GM23338 (cell line): ENCODE results near the gene KIFC1.

Experiments
- CREB1 ChIP-seq: fragments of 250-450 bp; sonication (Bioruptor Pico); IDR thresholded peaks from 2 replicates; pipeline ENCODE4 v1.5.0; 2020; ENCODE audit warnings: low read depth, mild to moderate bottlenecking, moderate library complexity
- EZH2 ChIP-seq: fragments of 200-600 bp; sonication (generic); IDR thresholded peaks from one replicate; pipeline ENCODE4 v1.8.0; 2017; ENCODE audit warnings: antibody characterized with exemption, mild to moderate bottlenecking, low read depth; ENCODE audit not compliant: unreplicated experiment
- EZH2phosphoT487 ChIP-seq: fragments of 200-600 bp; sonication (generic); IDR thresholded peaks from one replicate; pipeline ENCODE4 v1.8.1; 2018; ENCODE audit warnings: antibody characterized with exemption; ENCODE audit not compliant: unreplicated experiment
- JUNB ChIP-seq: IDR thresholded peaks from one replicate; pipeline ENCODE4 v1.6.1; 2016; ENCODE audit warnings: antibody characterized with exemption; ENCODE audit not compliant: unreplicated experiment
- NANOG ChIP-seq: IDR thresholded peaks from 2 replicates; pipeline ENCODE4 v1.6.1; 2016; ENCODE audit warnings: antibody characterized with exemption, borderline replicate concordance
- POLR2AphosphoS5 ChIP-seq: IDR thresholded peaks from 2 replicates; pipeline ENCODE4 v1.6.1; 2016; ENCODE audit warnings: antibody characterized with exemption, low read depth
- TF ChIP-seq, protein P1 (sequence below), 2 experiments: fragments of 200-600 bp in 1 of 2; sonication (generic) in 1 of 2; conservative IDR thresholded peaks; 2 replicates each; pipeline versions ENCODE4 v1.5.1 to v1.6.1; 2016 to 2017; ENCODE audit warnings: antibody characterized with exemption in 2 of 2, low read depth in 2 of 2, mild to moderate bottlenecking in 2 of 2, moderate library complexity in 1 of 2
- TF ChIP-seq, protein P2 (sequence below): fragments of 250-450 bp; sonication (Bioruptor Pico); IDR thresholded peaks from 2 replicates; pipeline ENCODE4 v1.5.0; 2020; ENCODE audit warnings: mild to moderate bottlenecking, moderate library complexity
- TF ChIP-seq, protein P3 (sequence below): IDR thresholded peaks from one replicate; pipeline ENCODE4 v1.6.1; 2018; ENCODE audit warnings: antibody characterized with exemption; ENCODE audit not compliant: unreplicated experiment
- TF ChIP-seq, protein P4 (sequence below): IDR thresholded peaks from 2 replicates; pipeline ENCODE4 v1.6.1; 2016; ENCODE audit warnings: antibody characterized with exemption

DNA sequence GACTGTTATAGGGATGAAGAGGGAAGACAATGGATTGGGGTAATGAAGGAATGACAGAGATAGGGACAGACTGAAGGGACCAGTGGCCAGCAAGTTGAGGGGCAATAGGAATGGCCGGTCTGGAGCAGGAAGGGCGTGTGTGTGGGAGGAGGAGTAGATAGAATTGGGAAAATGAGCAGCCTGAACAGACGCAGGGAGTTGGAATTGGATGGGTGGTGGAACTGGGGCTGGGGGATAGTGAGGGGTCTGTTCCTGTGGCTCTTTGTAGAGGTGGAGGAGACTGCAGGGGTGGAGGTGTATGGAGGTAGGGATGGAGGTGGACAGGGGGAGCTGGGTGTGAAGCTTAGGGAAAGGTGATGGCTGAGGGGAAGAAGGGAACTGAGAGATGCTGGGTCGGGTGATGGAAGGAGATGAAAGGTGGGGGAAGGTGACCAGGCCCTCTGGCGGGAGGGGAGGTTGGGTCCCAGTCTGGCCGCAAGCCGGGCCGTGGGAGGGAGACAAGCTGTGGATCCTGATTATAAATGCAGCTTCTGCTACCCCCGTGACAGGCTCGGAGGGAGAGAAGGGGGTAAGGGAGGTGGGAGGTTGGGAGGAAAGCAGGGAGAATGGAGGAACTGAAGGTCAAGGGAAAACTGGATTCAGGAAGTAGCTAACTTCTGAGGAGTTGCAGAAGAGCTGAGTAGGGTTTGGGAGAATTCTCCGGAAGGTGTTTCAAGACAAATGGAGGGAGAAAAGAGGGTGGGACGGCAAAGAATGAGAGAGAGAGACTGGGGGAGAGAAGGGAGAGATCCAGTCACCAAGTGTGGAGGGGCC lies 33.4 kb downstream of the KIFC1 start:
- TF ChIP-seq EZH2phosphoT487 (no peak), JUNB (no peak), POLR2AphosphoS5 (no peak), EZH2 (no peak), CREB1 (CRISPR knock-in tag) (no peak), NANOG (no peak)
- TF ChIP-seq, protein P1, sequence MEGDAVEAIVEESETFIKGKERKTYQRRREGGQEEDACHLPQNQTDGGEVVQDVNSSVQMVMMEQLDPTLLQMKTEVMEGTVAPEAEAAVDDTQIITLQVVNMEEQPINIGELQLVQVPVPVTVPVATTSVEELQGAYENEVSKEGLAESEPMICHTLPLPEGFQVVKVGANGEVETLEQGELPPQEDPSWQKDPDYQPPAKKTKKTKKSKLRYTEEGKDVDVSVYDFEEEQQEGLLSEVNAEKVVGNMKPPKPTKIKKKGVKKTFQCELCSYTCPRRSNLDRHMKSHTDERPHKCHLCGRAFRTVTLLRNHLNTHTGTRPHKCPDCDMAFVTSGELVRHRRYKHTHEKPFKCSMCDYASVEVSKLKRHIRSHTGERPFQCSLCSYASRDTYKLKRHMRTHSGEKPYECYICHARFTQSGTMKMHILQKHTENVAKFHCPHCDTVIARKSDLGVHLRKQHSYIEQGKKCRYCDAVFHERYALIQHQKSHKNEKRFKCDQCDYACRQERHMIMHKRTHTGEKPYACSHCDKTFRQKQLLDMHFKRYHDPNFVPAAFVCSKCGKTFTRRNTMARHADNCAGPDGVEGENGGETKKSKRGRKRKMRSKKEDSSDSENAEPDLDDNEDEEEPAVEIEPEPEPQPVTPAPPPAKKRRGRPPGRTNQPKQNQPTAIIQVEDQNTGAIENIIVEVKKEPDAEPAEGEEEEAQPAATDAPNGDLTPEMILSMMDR (conservative IDR thresholded peaks at IDR 0.05; ENCODE audit: low read depth in 2 of 2): no peak
- TF ChIP-seq, protein P2, sequence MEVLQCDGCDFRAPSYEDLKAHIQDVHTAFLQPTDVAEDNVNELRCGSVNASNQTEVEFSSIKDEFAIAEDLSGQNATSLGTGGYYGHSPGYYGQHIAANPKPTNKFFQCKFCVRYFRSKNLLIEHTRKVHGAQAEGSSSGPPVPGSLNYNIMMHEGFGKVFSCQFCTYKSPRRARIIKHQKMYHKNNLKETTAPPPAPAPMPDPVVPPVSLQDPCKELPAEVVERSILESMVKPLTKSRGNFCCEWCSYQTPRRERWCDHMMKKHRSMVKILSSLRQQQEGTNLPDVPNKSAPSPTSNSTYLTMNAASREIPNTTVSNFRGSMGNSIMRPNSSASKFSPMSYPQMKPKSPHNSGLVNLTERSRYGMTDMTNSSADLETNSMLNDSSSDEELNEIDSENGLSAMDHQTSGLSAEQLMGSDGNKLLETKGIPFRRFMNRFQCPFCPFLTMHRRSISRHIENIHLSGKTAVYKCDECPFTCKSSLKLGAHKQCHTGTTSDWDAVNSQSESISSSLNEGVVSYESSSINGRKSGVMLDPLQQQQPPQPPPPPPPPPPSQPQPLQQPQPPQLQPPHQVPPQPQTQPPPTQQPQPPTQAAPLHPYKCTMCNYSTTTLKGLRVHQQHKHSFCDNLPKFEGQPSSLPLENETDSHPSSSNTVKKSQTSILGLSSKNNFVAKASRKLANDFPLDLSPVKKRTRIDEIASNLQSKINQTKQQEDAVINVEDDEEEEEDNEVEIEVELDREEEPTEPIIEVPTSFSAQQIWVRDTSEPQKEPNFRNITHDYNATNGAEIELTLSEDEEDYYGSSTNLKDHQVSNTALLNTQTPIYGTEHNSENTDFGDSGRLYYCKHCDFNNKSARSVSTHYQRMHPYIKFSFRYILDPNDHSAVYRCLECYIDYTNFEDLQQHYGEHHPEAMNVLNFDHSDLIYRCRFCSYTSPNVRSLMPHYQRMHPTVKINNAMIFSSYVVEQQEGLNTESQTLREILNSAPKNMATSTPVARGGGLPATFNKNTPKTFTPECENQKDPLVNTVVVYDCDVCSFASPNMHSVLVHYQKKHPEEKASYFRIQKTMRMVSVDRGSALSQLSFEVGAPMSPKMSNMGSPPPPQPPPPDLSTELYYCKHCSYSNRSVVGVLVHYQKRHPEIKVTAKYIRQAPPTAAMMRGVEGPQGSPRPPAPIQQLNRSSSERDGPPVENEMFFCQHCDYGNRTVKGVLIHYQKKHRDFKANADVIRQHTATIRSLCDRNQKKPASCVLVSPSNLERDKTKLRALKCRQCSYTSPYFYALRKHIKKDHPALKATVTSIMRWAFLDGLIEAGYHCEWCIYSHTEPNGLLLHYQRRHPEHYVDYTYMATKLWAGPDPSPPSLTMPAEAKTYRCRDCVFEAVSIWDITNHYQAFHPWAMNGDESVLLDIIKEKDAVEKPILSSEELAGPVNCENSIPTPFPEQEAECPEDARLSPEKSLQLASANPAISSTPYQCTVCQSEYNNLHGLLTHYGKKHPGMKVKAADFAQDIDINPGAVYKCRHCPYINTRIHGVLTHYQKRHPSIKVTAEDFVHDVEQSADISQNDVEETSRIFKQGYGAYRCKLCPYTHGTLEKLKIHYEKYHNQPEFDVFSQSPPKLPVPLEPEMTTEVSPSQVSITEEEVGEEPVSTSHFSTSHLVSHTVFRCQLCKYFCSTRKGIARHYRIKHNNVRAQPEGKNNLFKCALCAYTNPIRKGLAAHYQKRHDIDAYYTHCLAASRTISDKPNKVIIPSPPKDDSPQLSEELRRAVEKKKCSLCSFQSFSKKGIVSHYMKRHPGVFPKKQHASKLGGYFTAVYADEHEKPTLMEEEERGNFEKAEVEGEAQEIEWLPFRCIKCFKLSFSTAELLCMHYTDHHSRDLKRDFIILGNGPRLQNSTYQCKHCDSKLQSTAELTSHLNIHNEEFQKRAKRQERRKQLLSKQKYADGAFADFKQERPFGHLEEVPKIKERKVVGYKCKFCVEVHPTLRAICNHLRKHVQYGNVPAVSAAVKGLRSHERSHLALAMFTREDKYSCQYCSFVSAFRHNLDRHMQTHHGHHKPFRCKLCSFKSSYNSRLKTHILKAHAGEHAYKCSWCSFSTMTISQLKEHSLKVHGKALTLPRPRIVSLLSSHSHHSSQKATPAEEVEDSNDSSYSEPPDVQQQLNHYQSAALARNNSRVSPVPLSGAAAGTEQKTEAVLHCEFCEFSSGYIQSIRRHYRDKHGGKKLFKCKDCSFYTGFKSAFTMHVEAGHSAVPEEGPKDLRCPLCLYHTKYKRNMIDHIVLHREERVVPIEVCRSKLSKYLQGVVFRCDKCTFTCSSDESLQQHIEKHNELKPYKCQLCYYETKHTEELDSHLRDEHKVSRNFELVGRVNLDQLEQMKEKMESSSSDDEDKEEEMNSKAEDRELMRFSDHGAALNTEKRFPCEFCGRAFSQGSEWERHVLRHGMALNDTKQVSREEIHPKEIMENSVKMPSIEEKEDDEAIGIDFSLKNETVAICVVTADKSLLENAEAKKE (CRISPR knock-in tag): no peak
- TF ChIP-seq, protein P3, sequence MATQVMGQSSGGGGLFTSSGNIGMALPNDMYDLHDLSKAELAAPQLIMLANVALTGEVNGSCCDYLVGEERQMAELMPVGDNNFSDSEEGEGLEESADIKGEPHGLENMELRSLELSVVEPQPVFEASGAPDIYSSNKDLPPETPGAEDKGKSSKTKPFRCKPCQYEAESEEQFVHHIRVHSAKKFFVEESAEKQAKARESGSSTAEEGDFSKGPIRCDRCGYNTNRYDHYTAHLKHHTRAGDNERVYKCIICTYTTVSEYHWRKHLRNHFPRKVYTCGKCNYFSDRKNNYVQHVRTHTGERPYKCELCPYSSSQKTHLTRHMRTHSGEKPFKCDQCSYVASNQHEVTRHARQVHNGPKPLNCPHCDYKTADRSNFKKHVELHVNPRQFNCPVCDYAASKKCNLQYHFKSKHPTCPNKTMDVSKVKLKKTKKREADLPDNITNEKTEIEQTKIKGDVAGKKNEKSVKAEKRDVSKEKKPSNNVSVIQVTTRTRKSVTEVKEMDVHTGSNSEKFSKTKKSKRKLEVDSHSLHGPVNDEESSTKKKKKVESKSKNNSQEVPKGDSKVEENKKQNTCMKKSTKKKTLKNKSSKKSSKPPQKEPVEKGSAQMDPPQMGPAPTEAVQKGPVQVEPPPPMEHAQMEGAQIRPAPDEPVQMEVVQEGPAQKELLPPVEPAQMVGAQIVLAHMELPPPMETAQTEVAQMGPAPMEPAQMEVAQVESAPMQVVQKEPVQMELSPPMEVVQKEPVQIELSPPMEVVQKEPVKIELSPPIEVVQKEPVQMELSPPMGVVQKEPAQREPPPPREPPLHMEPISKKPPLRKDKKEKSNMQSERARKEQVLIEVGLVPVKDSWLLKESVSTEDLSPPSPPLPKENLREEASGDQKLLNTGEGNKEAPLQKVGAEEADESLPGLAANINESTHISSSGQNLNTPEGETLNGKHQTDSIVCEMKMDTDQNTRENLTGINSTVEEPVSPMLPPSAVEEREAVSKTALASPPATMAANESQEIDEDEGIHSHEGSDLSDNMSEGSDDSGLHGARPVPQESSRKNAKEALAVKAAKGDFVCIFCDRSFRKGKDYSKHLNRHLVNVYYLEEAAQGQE: no peak
- TF ChIP-seq, protein P4, sequence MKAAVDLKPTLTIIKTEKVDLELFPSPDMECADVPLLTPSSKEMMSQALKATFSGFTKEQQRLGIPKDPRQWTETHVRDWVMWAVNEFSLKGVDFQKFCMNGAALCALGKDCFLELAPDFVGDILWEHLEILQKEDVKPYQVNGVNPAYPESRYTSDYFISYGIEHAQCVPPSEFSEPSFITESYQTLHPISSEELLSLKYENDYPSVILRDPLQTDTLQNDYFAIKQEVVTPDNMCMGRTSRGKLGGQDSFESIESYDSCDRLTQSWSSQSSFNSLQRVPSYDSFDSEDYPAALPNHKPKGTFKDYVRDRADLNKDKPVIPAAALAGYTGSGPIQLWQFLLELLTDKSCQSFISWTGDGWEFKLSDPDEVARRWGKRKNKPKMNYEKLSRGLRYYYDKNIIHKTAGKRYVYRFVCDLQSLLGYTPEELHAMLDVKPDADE: no peak
